Left ventricle myocardium inferior (tissue), 1 donor: Measurements from ENCODE around the gene COMMD1. TPM values are rescaled to one million over a fixed set of nuclear protein-coding genes. Genes with fewer than 3 reads are reported as not detected.

Source experiments
- DNase-seq: peaks from one replicate; pipeline ENCODE4 v3.0.0-alpha.2; 2020
- H3K27ac ChIP-seq: fragments of 200-600 bp; replicated peaks from 2 replicates; pipeline ENCODE4 v1.8.0; 2021
- H3K27me3 ChIP-seq: fragments of 200-600 bp; 2 replicates; pipeline ENCODE4 v1.8.0; 2021; ENCODE audit warnings: low read depth
- H3K36me3 ChIP-seq: fragments of 200-600 bp; 2 replicates; pipeline ENCODE4 v1.8.0; 2021
- H3K4me1 ChIP-seq: fragments of 200-600 bp; 2 replicates; pipeline ENCODE4 v1.8.0; 2021
- H3K4me3 ChIP-seq: fragments of 200-600 bp; 2 replicates; pipeline ENCODE4 v1.8.0; 2021; ENCODE audit warnings: mild to moderate bottlenecking, moderate library complexity
- H3K9me3 ChIP-seq: fragments of 200-600 bp; replicated peaks from 2 replicates; pipeline ENCODE4 v1.8.0; 2021
- CTCF ChIP-seq: fragments of 200-600 bp; IDR thresholded peaks from 2 replicates; pipeline ENCODE4 v1.8.0; 2021; ENCODE audit warnings: antibody characterized with exemption, mild to moderate bottlenecking, borderline replicate concordance
- intact Hi-C: fragments of 100-400 bp; cut with micrococcal nuclease; formaldehyde crosslinking; loops from one replicate; pipeline ENCODE4 v1.11.0; 2022
- total RNA-seq: library from RNA; stranded (reverse); fragmentation: NEBNext Ultra II Directional; extraction: Animal tissue kit (Norgen Biotek cat#: 25700); gene quantifications from one replicate; pipeline ENCODE4 v1.2.1, GENCODE V29; 2021
- donor health status: DM: no; HTN: yes; CAD: no; lungs with severe emphysema.

The COMMD1 gene
- total RNA-seq, 1 donor from 2014 or later = 63.7 TPM

GRCh38 chr2:62014102-62014501 is 108.6 kb downstream of the COMMD1 start:
- H3K4me1 ChIP-seq = peaks cover 26% of the 10 kb centered on the region
- H3K27me3 ChIP-seq = no peaks in the 10 kb centered on the region
- no peaks in the 10 kb centered on the region for H3K9me3 ChIP-seq
- peak; percentile 67 for TF ChIP-seq CTCF
- H3K4me3 ChIP-seq = no peak overlapping the region
- no peaks in the 10 kb centered on the region for H3K36me3 ChIP-seq
- H3K27ac ChIP-seq = peak overlapping the region; percentile 68
- peak; percentile 78 for DNase-seq
- intact Hi-C loops = no loop called here

GRCh38 chr2:62016957-62017356 is 111.5 kb downstream of the COMMD1 start:
- DNase-seq = no peak
- Histone ChIP-seq H3K4me3 (no peak overlapping the region), H3K9me3 (no peaks in the 10 kb centered on the region), H3K27ac (no peak overlapping the region), H3K4me1 (peaks cover 26% of the 10 kb centered on the region), H3K36me3 (no peaks in the 10 kb centered on the region), H3K27me3 (no peaks in the 10 kb centered on the region)
- intact Hi-C loops = no loop called here
- TF ChIP-seq CTCF = no peak

- H3K4me1 ChIP-seq = peaks cover 7% of the 10 kb centered on the region
- H3K27me3 ChIP-seq = no peaks in the 10 kb centered on the region
- no peak for TF ChIP-seq CTCF
- DNase-seq = no peak
- no peaks in the 10 kb centered on the region for H3K9me3 ChIP-seq
- intact Hi-C loops = no loop called here
- H3K27ac ChIP-seq = no peak overlapping the region
- H3K36me3 ChIP-seq = no peaks in the 10 kb centered on the region
- no peak overlapping the region for H3K4me3 ChIP-seq
Observed at GRCh38 chr2:62029910-62030309, 124.4 kb downstream of the COMMD1 start.

GRCh38 chr2:62030902-62031301 is 125.4 kb downstream of the COMMD1 start:
- Histone ChIP-seq H3K4me3 (no peak overlapping the region), H3K36me3 (no peaks in the 10 kb centered on the region), H3K27ac (no peak overlapping the region), H3K27me3 (no peaks in the 10 kb centered on the region), H3K4me1 (peaks cover 7% of the 10 kb centered on the region), H3K9me3 (no peaks in the 10 kb centered on the region)
- no peak for DNase-seq
- intact Hi-C loops = no loop called here
- no peak for TF ChIP-seq CTCF

- Histone ChIP-seq H3K4me3 (no peak overlapping the region), H3K27me3 (no peaks in the 10 kb centered on the region), H3K36me3 (no peaks in the 10 kb centered on the region), H3K4me1 (peaks cover 7% of the 10 kb centered on the region), H3K9me3 (no peaks in the 10 kb centered on the region), H3K27ac (no peak overlapping the region)
- no peak for TF ChIP-seq CTCF
- intact Hi-C loops = no loop called here
- no peak for DNase-seq
Observed at GRCh38 chr2:62032096-62032495, 126.6 kb downstream of the COMMD1 start.

GRCh38 chr2:62034715-62035114 is 129.2 kb downstream of the COMMD1 start:
- intact Hi-C loops = no loop called here
- H3K27me3 ChIP-seq = no peaks in the 10 kb centered on the region
- DNase-seq = no peak
- no peak overlapping the region for H3K4me3 ChIP-seq
- no peaks in the 10 kb centered on the region for H3K36me3 ChIP-seq
- H3K27ac ChIP-seq = no peak overlapping the region
- no peak for TF ChIP-seq CTCF
- H3K9me3 ChIP-seq = no peaks in the 10 kb centered on the region
- peaks cover 11% of the 10 kb centered on the region for H3K4me1 ChIP-seq
